HepG2 (cell line): ENCODE data around the gene LTB4R. TPM values are rescaled to one million over a fixed set of nuclear protein-coding genes. Genes with fewer than 3 reads are reported as not detected.
A peak's percentile ranks its signal among the peaks of the same experiment; 100 is the strongest.

Experiments
- DBP ChIP-seq: sonication (generic); formaldehyde crosslinking; IDR thresholded peaks from 2 replicates; pipeline ENCODE4 v1.4.0; 2020; ENCODE audit warnings: missing genetic modification reagents; ENCODE audit errors: not compliant biosample characterization
- EHMT2 ChIP-seq: fragments of 200-600 bp; sonication (generic); IDR thresholded peaks from 2 replicates; pipeline ENCODE4 v1.7.0; 2017; ENCODE audit warnings: antibody characterized with exemption, low read depth, low read length, borderline replicate concordance
- HOXA5 ChIP-seq: sonication (generic); formaldehyde crosslinking; IDR thresholded peaks from 2 replicates; pipeline ENCODE4 v1.4.0; 2020; ENCODE audit warnings: missing genetic modification reagents
- PRDM15 ChIP-seq: sonication (generic); formaldehyde crosslinking; IDR thresholded peaks from 2 replicates; pipeline ENCODE4 v1.4.0; 2020; ENCODE audit warnings: missing genetic modification reagents
- RBM22 ChIP-seq: fragments of 200-400 bp; formaldehyde crosslinking; optimal IDR thresholded peaks from 2 replicates; pipeline ENCODE3; 2017; ENCODE audit warnings: mild to moderate bottlenecking, low read length, moderate library complexity
- SIX4 ChIP-seq: sonication (generic); formaldehyde crosslinking; IDR thresholded peaks from 2 replicates; pipeline ENCODE4 v1.4.0; 2020; ENCODE audit warnings: missing genetic modification reagents
- SNAPC2 ChIP-seq: sonication (generic); formaldehyde crosslinking; IDR thresholded peaks from 2 replicates; pipeline ENCODE4 v1.8.1; 2022; ENCODE audit warnings: mild to moderate bottlenecking, missing genetic modification reagents
- TFAP4 ChIP-seq: sonication (generic); IDR thresholded peaks from 2 replicates; pipeline ENCODE4 v1.6.1; 2016; ENCODE audit warnings: low read depth, borderline replicate concordance
- THAP11 ChIP-seq: IDR thresholded peaks from 2 replicates; pipeline ENCODE4 v1.6.1; 2016; ENCODE audit warnings: missing biosample characterization, missing genetic modification reagents
- ZBTB1 ChIP-seq: sonication (generic); formaldehyde crosslinking; IDR thresholded peaks from 2 replicates; pipeline ENCODE4 v1.4.0; 2020; ENCODE audit warnings: missing genetic modification reagents, borderline replicate concordance
- ZBTB7B ChIP-seq: sonication (generic); formaldehyde crosslinking; IDR thresholded peaks from 2 replicates; pipeline ENCODE4 v1.4.0; 2020; ENCODE audit warnings: missing genetic modification reagents
- ZNF484 ChIP-seq: sonication (generic); formaldehyde crosslinking; IDR thresholded peaks from 2 replicates; pipeline ENCODE4 v1.5.1; 2020; ENCODE audit warnings: mild to moderate bottlenecking, low read depth, missing genetic modification reagents, borderline replicate concordance
- polyA plus RNA-seq, 8 experiments: library from polyadenylated mRNA; depleted of rRNA in 3 of 8; stranded (reverse) in 7 of 8; unstranded in 1 of 8; fragments of >200 nt; fragmentation: Illumina TruSeq in 4 of 8; extraction: Trizol in 4 of 8; gene quantifications; 2 replicates each; pipeline versions ENCODE4 v1.2.1 to v1.2.3, GENCODE V29; 2011 to 2016; ENCODE audit warnings: low read depth in 4 of 8, missing spikeins in 1 of 8, mixed read lengths in 1 of 8; ENCODE audit not compliant: insufficient read depth in 1 of 8
- total RNA-seq, 5 experiments: library from RNA; depleted of rRNA; stranded (reverse); fragments of >200 nt; fragmentation: Illumina TruSeq; extraction: Trizol; gene quantifications; 2 replicates each; pipeline ENCODE4 v1.2.3, GENCODE V29; 2016; ENCODE audit warnings: low read depth in 1 of 5
- TF ChIP-seq, protein P1 (sequence below), 2 experiments: sonication (generic) in 1 of 2; formaldehyde crosslinking in 1 of 2; IDR thresholded peaks; 2 replicates each; pipeline versions ENCODE4 v1.4.0 to v1.6.1; 2018 to 2020; ENCODE audit warnings: missing genetic modification reagents in 2 of 2, borderline replicate concordance in 1 of 2, low read depth in 1 of 2, mild to moderate bottlenecking in 1 of 2, missing biosample characterization in 1 of 2
- TF ChIP-seq, protein P2 (sequence below): sonication (generic); formaldehyde crosslinking; IDR thresholded peaks from 2 replicates; pipeline ENCODE4 v1.9.0; 2021; ENCODE audit warnings: missing genetic modification reagents, mild to moderate bottlenecking, borderline replicate concordance

The LTB4R gene
- total and polyA plus RNA-seq, 2 of the 13 experiments (the other 11 are each of a cell fraction or from before 2014, with no cell fraction given), result 3.2 to 8.2 TPM

GRCh38 chr14:24297190-24297964 lies 13.9 kb upstream of the LTB4R start (continued):
- TF ChIP-seq, protein P1, sequence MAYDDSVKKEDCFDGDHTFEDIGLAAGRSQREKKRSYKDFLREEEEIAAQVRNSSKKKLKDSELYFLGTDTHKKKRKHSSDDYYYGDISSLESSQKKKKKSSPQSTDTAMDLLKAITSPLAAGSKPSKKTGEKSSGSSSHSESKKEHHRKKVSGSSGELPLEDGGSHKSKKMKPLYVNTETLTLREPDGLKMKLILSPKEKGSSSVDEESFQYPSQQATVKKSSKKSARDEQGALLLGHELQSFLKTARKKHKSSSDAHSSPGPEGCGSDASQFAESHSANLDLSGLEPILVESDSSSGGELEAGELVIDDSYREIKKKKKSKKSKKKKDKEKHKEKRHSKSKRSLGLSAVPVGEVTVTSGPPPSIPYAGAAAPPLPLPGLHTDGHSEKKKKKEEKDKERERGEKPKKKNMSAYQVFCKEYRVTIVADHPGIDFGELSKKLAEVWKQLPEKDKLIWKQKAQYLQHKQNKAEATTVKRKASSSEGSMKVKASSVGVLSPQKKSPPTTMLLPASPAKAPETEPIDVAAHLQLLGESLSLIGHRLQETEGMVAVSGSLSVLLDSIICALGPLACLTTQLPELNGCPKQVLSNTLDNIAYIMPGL (CRISPR knock-in tag; IDR thresholded peaks at IDR 0.05; ENCODE audit: borderline replicate concordance in 1 of 2, low read depth in 1 of 2), result peak; percentile 70 to 94
- TF ChIP-seq SNAPC2 (CRISPR knock-in tag), result peak; percentile 53; the same call in 1 of the 2 replicates
- TF ChIP-seq TFAP4, result no peak
- no peak for TF ChIP-seq DBP (CRISPR knock-in tag)
- TF ChIP-seq PRDM15 (CRISPR knock-in tag), result no peak
- TF ChIP-seq ZNF484 (CRISPR knock-in tag), result no peak
- peak; percentile 63 for TF ChIP-seq RBM22
- TF ChIP-seq, protein P2, sequence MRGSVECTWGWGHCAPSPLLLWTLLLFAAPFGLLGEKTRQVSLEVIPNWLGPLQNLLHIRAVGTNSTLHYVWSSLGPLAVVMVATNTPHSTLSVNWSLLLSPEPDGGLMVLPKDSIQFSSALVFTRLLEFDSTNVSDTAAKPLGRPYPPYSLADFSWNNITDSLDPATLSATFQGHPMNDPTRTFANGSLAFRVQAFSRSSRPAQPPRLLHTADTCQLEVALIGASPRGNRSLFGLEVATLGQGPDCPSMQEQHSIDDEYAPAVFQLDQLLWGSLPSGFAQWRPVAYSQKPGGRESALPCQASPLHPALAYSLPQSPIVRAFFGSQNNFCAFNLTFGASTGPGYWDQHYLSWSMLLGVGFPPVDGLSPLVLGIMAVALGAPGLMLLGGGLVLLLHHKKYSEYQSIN (CRISPR knock-in tag), result no peak
- TF ChIP-seq HOXA5 (CRISPR knock-in tag), result 0 out of 2 replicates have a peak, but pooled peaks have one; percentile 77
- TF ChIP-seq ZBTB1, result no peak
- TF ChIP-seq ZBTB7B (CRISPR knock-in tag), result peak; percentile 53; the same call in 1 of the 2 replicates
- TF ChIP-seq SIX4, result peak; percentile 64; the same call in 1 of the 2 replicates
- peak; percentile 59; the same call in 1 of the 2 replicates for TF ChIP-seq THAP11
- TF ChIP-seq EHMT2, result no peak
